H1 (cell line): ENCODE measurements around the gene PDP2. TPM values are rescaled to one million over a fixed set of nuclear protein-coding genes. Genes with fewer than 3 reads are reported as not detected.

Experiments used
- CTCF ChIA-PET: fragments of 300-600 bp; sonication (Branson Sonifier 250); formaldehyde crosslinking; loops from one replicate; lab custom pipeline; 2021; ENCODE audit not compliant: partially characterized antibody; lab: Charles Lee
- POLR2A ChIA-PET: fragments of 300-600 bp; sonication (Branson Sonifier 250); formaldehyde crosslinking; loops from one replicate; lab custom pipeline; 2021; ENCODE audit warnings: inconsistent platforms; ENCODE audit not compliant: partially characterized antibody; lab: Charles Lee
- DNase-seq, 2 experiments: peaks; one replicate each; pipeline versions ENCODE4 v3.0.0 to v3.0.0-alpha.2; 2010 to 2022; ENCODE audit warnings: low spot score in 2 of 2, low read depth in 1 of 2, mixed read lengths in 1 of 2
- FAIRE-seq: peaks from 2 replicates; lab custom pipeline; 2011; peaks lifted over from hg19 to GRCh38; lab: Jason Lieb, UNC
- H2AFZ ChIP-seq: 2 replicates; pipeline ENCODE4 v1.8.1; 2012; ENCODE audit warnings: low read length, inconsistent platforms
- H2AK5ac ChIP-seq: 2 replicates; pipeline ENCODE4 v1.6.1; 2013; ENCODE audit warnings: low read depth, low read length
- H2BK120ac ChIP-seq: replicated peaks from 2 replicates; pipeline ENCODE3; 2013; ENCODE audit warnings: low read depth, low read length, inconsistent platforms
- H2BK12ac ChIP-seq: 2 replicates; pipeline ENCODE4 v1.6.1; 2013; ENCODE audit warnings: low read depth, low read length
- H2BK15ac ChIP-seq: 2 replicates; pipeline ENCODE4 v1.6.1; 2013; ENCODE audit warnings: low read length
- H2BK20ac ChIP-seq: 2 replicates; pipeline ENCODE4 v1.6.1; 2013; ENCODE audit warnings: low read length
- H2BK5ac ChIP-seq: 2 replicates; pipeline ENCODE4 v1.6.1; 2013; ENCODE audit warnings: low read depth, low read length
- H3K14ac ChIP-seq: 2 replicates; pipeline ENCODE4 v1.6.1; 2013; ENCODE audit warnings: inconsistent platforms; ENCODE audit not compliant: insufficient read length
- H3K18ac ChIP-seq: 2 replicates; pipeline ENCODE4 v1.6.1; 2013; ENCODE audit warnings: low read length; ENCODE audit errors: extremely low read depth
- H3K23ac ChIP-seq: 2 replicates; pipeline ENCODE4 v1.6.1; 2013; ENCODE audit warnings: inconsistent platforms; ENCODE audit not compliant: insufficient read length
- H3K23me2 ChIP-seq: 2 replicates; pipeline ENCODE4 v1.6.1; 2013; ENCODE audit warnings: low read depth, low read length
- H3K27ac ChIP-seq: 2 replicates; pipeline ENCODE4 v1.6.1; 2011; ENCODE audit warnings: low read depth, low read length, inconsistent platforms
- H3K27me3 ChIP-seq, 4 experiments: replicated peaks in 1 of 4; 1 replicate in 1 of 4; 2 replicates in 3 of 4; pipeline versions ENCODE4 v1.6.1 to v1.8.1; 2011 to 2013; ENCODE audit warnings: low read length in 3 of 4, mild to moderate bottlenecking in 3 of 4, inconsistent platforms in 2 of 4, mixed read lengths in 2 of 4, moderate library complexity in 1 of 4; ENCODE audit not compliant: control insufficient read depth in 3 of 4, insufficient read depth in 3 of 4; ENCODE audit errors: extremely low read depth in 1 of 4
- H3K36me3 ChIP-seq, 4 experiments: 2 replicates each; pipeline versions ENCODE4 v1.6.1 to v1.8.1; 2011 to 2013; ENCODE audit warnings: mild to moderate bottlenecking in 4 of 4, low read length in 3 of 4, moderate library complexity in 2 of 4, control low read depth in 1 of 4, inconsistent platforms in 1 of 4; ENCODE audit not compliant: insufficient read depth in 4 of 4, control insufficient read depth in 2 of 4
- H3K4ac ChIP-seq: replicated peaks from 2 replicates; pipeline ENCODE3; 2013; ENCODE audit warnings: low read length, low read depth, mixed read lengths, inconsistent platforms; ENCODE audit not compliant: insufficient read length
- H3K4me1 ChIP-seq, 4 experiments: replicated peaks in 1 of 4; 1 replicate in 1 of 4; 2 replicates in 3 of 4; pipeline versions ENCODE4 v1.6.1 to v1.8.1; 2011 to 2013; ENCODE audit warnings: low read length in 3 of 4, inconsistent platforms in 2 of 4, mixed read lengths in 1 of 4; ENCODE audit not compliant: insufficient read depth in 4 of 4, control insufficient read depth in 3 of 4
- H3K4me2 ChIP-seq, 2 experiments: 2 replicates each; pipeline versions ENCODE4 v1.6.1 to v1.8.1; 2011 to 2013; ENCODE audit warnings: low read depth in 2 of 2, low read length in 2 of 2, control low read depth in 1 of 2, inconsistent platforms in 1 of 2, mild to moderate bottlenecking in 1 of 2; ENCODE audit not compliant: insufficient read depth in 1 of 2
- H3K4me3 ChIP-seq, 4 experiments: fragments of 200-600, 300-600 bp in 1 of 4; sonication (generic), shearing (Covaris generic), sonication (Bioruptor Twin) in 1 of 4; 2 replicates each; pipeline versions ENCODE4 v1.5.1 to v1.8.1; 2011 to 2016; ENCODE audit warnings: low read length in 4 of 4, low read depth in 3 of 4, control low read depth in 2 of 4, inconsistent platforms in 2 of 4, mild to moderate bottlenecking in 2 of 4, mixed read lengths in 1 of 4, moderate library complexity in 1 of 4; ENCODE audit not compliant: insufficient read depth in 2 of 4; ENCODE audit errors: extremely low read depth in 1 of 4
- H3K56ac ChIP-seq: replicated peaks from 2 replicates; pipeline ENCODE3; 2013; ENCODE audit warnings: low read depth, mild to moderate bottlenecking, mixed read lengths, low read length, inconsistent platforms; ENCODE audit not compliant: insufficient read length
- H3K79me1 ChIP-seq: 2 replicates; pipeline ENCODE4 v1.6.1; 2013; ENCODE audit warnings: low read depth, low read length, control low read depth
- H3K79me2 ChIP-seq, 2 experiments: 2 replicates each; pipeline versions ENCODE4 v1.6.1 to v1.8.1; 2012 to 2013; ENCODE audit warnings: low read length in 2 of 2, mild to moderate bottlenecking in 2 of 2, inconsistent platforms in 1 of 2; ENCODE audit not compliant: insufficient read depth in 2 of 2, control insufficient read depth in 1 of 2
- H3K9ac ChIP-seq, 4 experiments: replicated peaks in 1 of 4; 1 replicate in 1 of 4; 2 replicates in 3 of 4; pipeline versions ENCODE4 v1.6.1 to v1.8.1; 2011 to 2013; ENCODE audit warnings: low read depth in 3 of 4, low read length in 3 of 4, control low read depth in 2 of 4, mild to moderate bottlenecking in 2 of 4, moderate library complexity in 2 of 4, inconsistent platforms in 1 of 4; ENCODE audit errors: extremely low read depth in 1 of 4
- H3K9me3 ChIP-seq, 2 experiments: 2 replicates each; pipeline versions ENCODE4 v1.6.1 to v1.8.1; 2012 to 2013; ENCODE audit warnings: mild to moderate bottlenecking in 2 of 2, moderate library complexity in 2 of 2, control low read depth in 1 of 2, inconsistent platforms in 1 of 2, low read depth in 1 of 2, low read length in 1 of 2, mixed read lengths in 1 of 2; ENCODE audit not compliant: insufficient read depth in 2 of 2
- H4K20me1 ChIP-seq, 2 experiments: replicated peaks in 1 of 2; 2 replicates each; pipeline versions ENCODE3 to v1.8.1; 2011 to 2013; ENCODE audit warnings: inconsistent platforms in 2 of 2, low read length in 2 of 2, mild to moderate bottlenecking in 1 of 2; ENCODE audit not compliant: insufficient read depth in 2 of 2, control insufficient read depth in 1 of 2
- H4K5ac ChIP-seq: 2 replicates; pipeline ENCODE4 v1.6.1; 2013; ENCODE audit warnings: low read length, low read depth, mixed read lengths, inconsistent platforms; ENCODE audit not compliant: insufficient read length
- H4K8ac ChIP-seq: 2 replicates; pipeline ENCODE4 v1.8.0; 2013; ENCODE audit warnings: mild to moderate bottlenecking, moderate library complexity, low read length, inconsistent platforms; ENCODE audit not compliant: insufficient read depth; ENCODE audit errors: extremely low read depth
- H4K91ac ChIP-seq: replicated peaks from 2 replicates; pipeline ENCODE3; 2013; ENCODE audit warnings: low read length, mixed read lengths, inconsistent platforms; ENCODE audit not compliant: insufficient read length
- HDAC2 ChIP-seq, 2 experiments: fragments of 300-600 bp in 1 of 2; sonication (generic) in 1 of 2; IDR thresholded peaks; 2 replicates each; pipeline ENCODE4 v1.6.1; 2011 to 2012; ENCODE audit warnings: low read depth in 2 of 2, low read length in 2 of 2, mild to moderate bottlenecking in 2 of 2, moderate library complexity in 2 of 2, borderline replicate concordance in 1 of 2, inconsistent platforms in 1 of 2
- POLR2A ChIP-seq, 2 experiments: IDR thresholded peaks; 1 replicate in 1 of 2; 2 replicates in 1 of 2; pipeline ENCODE4 v1.6.1; 2011; ENCODE audit warnings: low read depth in 2 of 2, low read length in 2 of 2, mild to moderate bottlenecking in 2 of 2; ENCODE audit errors: control extremely low read depth in 1 of 2
- SIX5 ChIP-seq: IDR thresholded peaks from 2 replicates; pipeline ENCODE4 v1.6.1; 2011; ENCODE audit warnings: mild to moderate bottlenecking, low read depth, low read length
- TEAD4 ChIP-seq: IDR thresholded peaks from 2 replicates; pipeline ENCODE4 v1.6.1; 2012; ENCODE audit warnings: low read depth, low read length, inconsistent platforms, mixed read lengths
- WGBS, 2 experiments: shearing (Covaris generic) in 1 of 2; methylation state at CpG; one replicate each; pipeline versions ENCODE4 v1.1.6 to v1.1.7; 2013 to 2015; ENCODE audit warnings: low lambda C conversion rate in 2 of 2, mixed read lengths in 2 of 2, inconsistent platforms in 1 of 2, low coverage in 1 of 2, missing lambda C conversion rate in 1 of 2; ENCODE audit not compliant: insufficient replicate concordance in 2 of 2, insufficient coverage in 1 of 2, insufficient read length in 1 of 2; ENCODE audit errors: extremely low coverage in 1 of 2, missing lambda C conversion rate in 1 of 2; 5-methylcytosine and 5-hydroxymethylcytosine counted together
- polyA plus RNA-seq, 7 experiments: library from polyadenylated mRNA; depleted of rRNA in 3 of 7; stranded (reverse) in 5 of 7; unstranded in 2 of 7; fragments of >200 nt in 5 of 7; fragments of 200-250 nt in 2 of 7; gene quantifications; 1 replicate in 5 of 7; 2 replicates in 1 of 7; 4 replicates in 1 of 7; pipeline versions ENCODE4 v1.2.1 to v1.2.3, GENCODE V29; 2011 to 2013; ENCODE audit warnings: missing spikeins in 2 of 7, mixed read lengths in 2 of 7
- total RNA-seq: library from RNA; stranded (reverse); fragmentation: NEBNext Ultra II Directional; extraction: Animal tissue kit (Norgen Biotek cat#: 25700); gene quantifications from 2 replicates; pipeline ENCODE4 v1.2.1, GENCODE V29; 2021

PDP2 gene
- total and polyA plus RNA-seq, 2 of the 8 experiments (the other 6 are each of a cell fraction or from before 2014, with no cell fraction given) = 11.7 to 36.5 TPM

DNA sequence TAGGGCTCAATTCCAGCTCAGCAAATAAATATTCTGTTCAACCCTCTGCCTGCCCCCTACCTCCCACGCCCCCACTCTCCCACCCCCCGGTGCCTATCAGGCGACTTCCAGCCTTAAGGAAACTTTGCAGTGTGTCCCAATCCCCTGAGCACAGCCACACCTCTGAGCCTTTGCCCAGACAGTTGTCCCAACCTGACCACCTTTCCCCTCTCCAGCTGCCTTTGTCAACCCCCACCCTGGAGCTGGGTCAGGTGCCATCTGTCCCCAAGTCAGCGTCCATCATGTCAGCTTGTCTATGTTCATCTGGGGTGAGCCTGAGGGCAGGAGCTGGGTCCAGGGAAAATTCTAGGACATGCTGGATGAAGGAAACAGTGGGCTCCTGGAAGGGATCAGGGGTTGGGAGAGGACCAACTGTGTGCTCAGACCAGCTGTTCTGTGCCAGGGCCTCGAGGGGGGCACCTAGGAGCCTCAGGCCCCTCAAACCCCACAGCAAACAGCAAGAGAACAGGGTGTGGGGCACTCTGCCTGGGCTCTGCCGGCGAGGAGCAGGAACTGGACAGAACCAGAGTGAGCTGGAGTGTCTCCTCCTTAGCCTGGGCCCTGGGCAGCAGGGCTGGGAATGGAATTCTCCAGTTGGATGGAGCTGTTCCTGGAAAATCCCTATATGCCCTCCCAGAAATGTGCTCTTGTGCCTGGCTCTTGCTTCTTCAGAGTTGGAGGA lies 20.6 kb downstream of the PDP2 start:
- Histone ChIP-seq H3K9me3 (no peaks in the 10 kb centered on the region), H3K4me2 (no peak overlapping the region), H3K23ac (no peak overlapping the region), H3K36me3 (no peaks in the 10 kb centered on the region), H2BK15ac (no peak overlapping the region), H4K20me1 (peaks cover 0 to 2% of the 10 kb centered on the region in 2 experiments), H3K27me3 (no peaks in the 10 kb centered on the region; a peak in 1 of 7 replicates), H3K4me1 (peaks cover 0 to 6% (median 3%) of the 10 kb centered on the region in 4 experiments; a peak in 4 of 7 replicates), H3K23me2 (no peaks in the 10 kb centered on the region), H3K79me1 (no peaks in the 10 kb centered on the region), H3K4me3 (no peak overlapping the region), H3K79me2 (no peaks in the 10 kb centered on the region), H3K27ac (no peak overlapping the region), H2AFZ (no peak overlapping the region), H2BK5ac (no peak overlapping the region), H3K18ac (no peak overlapping the region), H3K56ac (no peak overlapping the region), H4K8ac (no peak overlapping the region), H3K9ac (no peak overlapping the region; a peak in 1 of 7 replicates), H4K5ac (no peak overlapping the region), H2AK5ac (no peak overlapping the region), H2BK120ac (no peak overlapping the region), H3K14ac (no peak overlapping the region), H4K91ac (no peak overlapping the region), H3K4ac (no peak overlapping the region), H2BK12ac (no peak overlapping the region), H2BK20ac (no peak overlapping the region)
- DNase-seq (no peak), FAIRE-seq (no peak)
- WGBS, 2 experiments = 86% methylated on average over 6 of the region's 7 CpGs; no CpG with 5 or more reads in 1 of the 2 experiments
- TF ChIP-seq POLR2A (IDR thresholded peaks at IDR 0.05; ENCODE audit: control extremely low read depth in 1 of 2, low read depth in 2 of 2, low read length in 2 of 2) = no peak
- TF ChIP-seq HDAC2 (IDR thresholded peaks at IDR 0.05; ENCODE audit: borderline replicate concordance in 1 of 2, low read depth in 2 of 2, low read length in 2 of 2) = no peak
- TF ChIP-seq TEAD4 = no peak
- no peak for TF ChIP-seq SIX5
- CTCF ChIA-PET = interaction anchor here (1.0 to 42.0 kb wide), 5 partner anchors 15 to 408 kb away, joined by 3 to 1009 read pairs (median 7); partner anchors contain the start of genes CDH16, CES3, CIAO2B and RRAD
- POLR2A ChIA-PET = interaction anchor here (0.9 to 2.3 kb wide), 3 partner anchors 18 to 42 kb away, joined by 3 to 5 read pairs (median 3); partner anchors contain the start of gene CDH16
